ENCODE results near the gene THRAP3. TPM values are rescaled to one million over a fixed set of nuclear protein-coding genes. Genes with fewer than 3 reads are reported as not detected.

Gene THRAP3
- total and polyA plus RNA-seq, 2 donors (not counting 3 experiments of a cell fraction or from before 2014, with no cell fraction given) = 38.0 to 144 TPM

DNA sequence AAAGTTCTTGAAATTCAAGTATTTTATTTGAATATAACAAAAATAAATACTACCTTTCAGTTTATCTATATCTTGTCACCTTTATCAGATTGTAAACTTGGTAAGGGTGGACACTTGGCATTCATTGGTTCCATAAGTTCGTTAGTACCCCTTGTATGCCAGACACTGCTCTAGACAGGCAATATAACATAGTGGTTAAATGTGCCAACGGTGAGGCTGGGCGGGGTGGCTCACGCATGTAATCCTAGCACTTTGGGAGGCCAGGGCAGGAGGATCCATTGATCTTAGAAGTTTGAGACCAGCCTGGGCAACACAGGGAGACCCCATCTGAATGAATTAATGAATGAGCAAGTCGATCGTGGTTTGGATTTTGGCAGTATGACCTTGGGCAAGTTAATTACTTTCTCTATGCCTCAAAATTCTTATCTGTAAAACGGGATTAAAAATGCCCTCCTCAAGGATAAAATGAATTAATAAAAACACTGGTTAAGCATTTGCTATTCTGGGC lies 55.6 kb downstream of the THRAP3 start:
- ChIA-PET POLR2A (no interaction called here), CTCF (interaction anchor here (0.9 to 4.1 kb wide), 5 partner anchors 11 to 131 kb away, joined by 3 to 15 read pairs (median 3); partner anchors contain the start of gene TRAPPC3)
- Histone ChIP-seq H3K27ac (ENCODE audit: insufficient read depth, low read depth, low read length) (no peak overlapping the region), H2AFZ (ENCODE audit: low read depth, low read length) (no peak overlapping the region), H3K36me3 (ENCODE audit: control insufficient read depth in 2 of 2, extremely low read depth in 1 of 2, insufficient read depth in 2 of 2, low read length in 2 of 2) (peaks cover 7 to 11% of the 10 kb centered on the region in 2 experiments), H3K9me3 (replicated peaks; ENCODE audit: control insufficient read depth, insufficient read depth, low read length) (no peaks in the 10 kb centered on the region), H3K9ac (replicated peaks; ENCODE audit: extremely low read depth, insufficient read depth, low read length) (no peak overlapping the region), H3K4me3 (replicated peaks in 1 of 3; ENCODE audit: insufficient read depth in 1 of 3, low read depth in 1 of 3, low read length in 3 of 3) (no peak overlapping the region), H3K79me2 (ENCODE audit: control insufficient read depth, insufficient read depth, low read length) (peaks cover 43% of the 10 kb centered on the region), H3K9me1 (replicated peaks; ENCODE audit: control insufficient read depth, extremely low read depth, insufficient read depth, low read length) (no peaks in the 10 kb centered on the region), H4K20me1 (replicated peaks; ENCODE audit: control insufficient read depth, extremely low read depth, insufficient read depth, low read length) (no peaks in the 10 kb centered on the region), H3K27me3 (ENCODE audit: control insufficient read depth in 2 of 2, insufficient read depth in 2 of 2, low read length in 2 of 2) (no peaks in the 10 kb centered on the region), H3K4me1 (ENCODE audit: control insufficient read depth, extremely low read depth, insufficient read depth, low read length) (no peaks in the 10 kb centered on the region), H3K4me2 (ENCODE audit: insufficient read depth, low read length) (no peak overlapping the region)
- DNase-seq (ENCODE audit: low read depth, low spot score) = no peak
- no TSS peak for BruUV-seq (replicated peaks)
- intact Hi-C loops (cut with micrococcal nuclease) (no loop called here), dilution Hi-C loops (cut with MboI; ENCODE audit: extremely low pct_ligation_motif_present, low sequenced_read_pairs) (no loop called here)
- FAIRE-seq = no peak
- TF ChIP-seq MYC (IDR thresholded peaks at IDR 0.05; ENCODE audit: low read depth, low read length) (no peak), POLR2A (IDR thresholded peaks at IDR 0.05; ENCODE audit: low read depth, low read length) (no peak), FOS (IDR thresholded peaks at IDR 0.05; ENCODE audit: borderline replicate concordance, insufficient read depth, low read length) (no peak), GATA2 (IDR thresholded peaks at IDR 0.05; ENCODE audit: insufficient read depth, insufficient read length, low read depth, low read length) (no peak), JUN (IDR thresholded peaks at IDR 0.05; ENCODE audit: borderline replicate concordance, insufficient read depth, insufficient read length, low read depth) (no peak), POLR2AphosphoS5 (IDR thresholded peaks at IDR 0.05; ENCODE audit: insufficient read depth, low read depth, low read length) (no peak), EZH2 (IDR thresholded peaks at IDR 0.05; ENCODE audit: borderline replicate concordance, low read depth, low read length, severe bottlenecking) (no peak)
- TF ChIP-seq, protein P1, sequence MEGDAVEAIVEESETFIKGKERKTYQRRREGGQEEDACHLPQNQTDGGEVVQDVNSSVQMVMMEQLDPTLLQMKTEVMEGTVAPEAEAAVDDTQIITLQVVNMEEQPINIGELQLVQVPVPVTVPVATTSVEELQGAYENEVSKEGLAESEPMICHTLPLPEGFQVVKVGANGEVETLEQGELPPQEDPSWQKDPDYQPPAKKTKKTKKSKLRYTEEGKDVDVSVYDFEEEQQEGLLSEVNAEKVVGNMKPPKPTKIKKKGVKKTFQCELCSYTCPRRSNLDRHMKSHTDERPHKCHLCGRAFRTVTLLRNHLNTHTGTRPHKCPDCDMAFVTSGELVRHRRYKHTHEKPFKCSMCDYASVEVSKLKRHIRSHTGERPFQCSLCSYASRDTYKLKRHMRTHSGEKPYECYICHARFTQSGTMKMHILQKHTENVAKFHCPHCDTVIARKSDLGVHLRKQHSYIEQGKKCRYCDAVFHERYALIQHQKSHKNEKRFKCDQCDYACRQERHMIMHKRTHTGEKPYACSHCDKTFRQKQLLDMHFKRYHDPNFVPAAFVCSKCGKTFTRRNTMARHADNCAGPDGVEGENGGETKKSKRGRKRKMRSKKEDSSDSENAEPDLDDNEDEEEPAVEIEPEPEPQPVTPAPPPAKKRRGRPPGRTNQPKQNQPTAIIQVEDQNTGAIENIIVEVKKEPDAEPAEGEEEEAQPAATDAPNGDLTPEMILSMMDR (IDR thresholded peaks at IDR 0.05; ENCODE audit: extremely low read depth in 1 of 2, insufficient read depth in 1 of 2, low read depth in 1 of 2, low read length in 2 of 2) = no peak
- TF ChIP-seq, protein P2, sequence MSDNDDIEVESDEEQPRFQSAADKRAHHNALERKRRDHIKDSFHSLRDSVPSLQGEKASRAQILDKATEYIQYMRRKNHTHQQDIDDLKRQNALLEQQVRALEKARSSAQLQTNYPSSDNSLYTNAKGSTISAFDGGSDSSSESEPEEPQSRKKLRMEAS (IDR thresholded peaks at IDR 0.05; ENCODE audit: insufficient read depth, insufficient read length) = no peak
